Adrenal gland (tissue), 12 donors: ENCODE data around the gene KRT5. TPM values are rescaled to one million over a fixed set of nuclear protein-coding genes. Genes with fewer than 3 reads are reported as not detected.

Experiments used
- DNase-seq, 7 donors: peaks; one replicate each; pipeline ENCODE4 v3.0.0-alpha.2; 2019 to 2020
- H3K27ac ChIP-seq, 5 donors: fragments of 200-600 bp; sonication (generic) in 4 of 5; 1 replicate in 3 of 5; 2 replicates in 2 of 5; pipeline versions ENCODE4 v1.5.1 to v1.8.0; 2016 to 2020; ENCODE audit warnings: mild to moderate bottlenecking in 1 of 5
- H3K27me3 ChIP-seq: fragments of 200-600 bp; 2 replicates; pipeline ENCODE4 v1.8.0; 2021
- H3K36me3 ChIP-seq, 2 donors: fragments of 200-600 bp; replicated peaks in 1 of 2; 1 replicate in 1 of 2; 2 replicates in 1 of 2; pipeline versions ENCODE4 v1.5.1 to v1.8.0; 2018 to 2022
- H3K4me1 ChIP-seq, 2 donors: fragments of 200-600 bp; replicated peaks in 1 of 2; 1 replicate in 1 of 2; 2 replicates in 1 of 2; pipeline versions ENCODE4 v1.5.1 to v1.8.0; 2018 to 2021
- H3K4me3 ChIP-seq, 4 donors: fragments of 200-600 bp; sonication (generic) in 3 of 4; one replicate each; pipeline ENCODE4 v1.5.1; 2016 to 2018
- H3K9me3 ChIP-seq, 3 donors: fragments of 200-600 bp; sonication (generic) in 1 of 3; replicated peaks in 1 of 3; 1 replicate in 2 of 3; 2 replicates in 1 of 3; pipeline versions ENCODE4 v1.5.1 to v1.8.0; 2016 to 2021
- POLR2A ChIP-seq, 2 donors: fragments of 450-650 bp; IDR thresholded peaks; one replicate each; pipeline ENCODE4 v1.6.1; 2017; ENCODE audit warnings: antibody characterized with exemption in 2 of 2, mild to moderate bottlenecking in 2 of 2, moderate library complexity in 1 of 2
- WGBS, 4 donors: extraction: QIAGEN DNeasy Blood & Tissue Kit in 2 of 4; methylation state at CpG; one replicate each; pipeline versions ENCODE4 v1.1.5 to v1.1.7; 2013 to 2017; 5-methylcytosine and 5-hydroxymethylcytosine counted together
- intact Hi-C, 2 donors: fragments of 100-400 bp; cut with DNase I; formaldehyde crosslinking; loops; one replicate each; pipeline versions ENCODE4 v1.14.1 to v1.15.0; 2022 to 2023
- polyA plus RNA-seq, 3 donors: library from polyadenylated mRNA; stranded (reverse); fragments of 200-250 nt in 2 of 3; fragments of 350-450 nt in 1 of 3; fragmentation: Illumina TruSeq in 1 of 3; extraction: RNeasy Lipid Tissue Mini Kit (QIAGEN cat#74804) in 1 of 3; gene quantifications; one replicate each; pipeline ENCODE4 v1.2.3, GENCODE V29; 2013 to 2014
- total RNA-seq, 9 donors: library from RNA; depleted of rRNA in 4 of 9; stranded (reverse); fragments of >200 nt in 4 of 9; fragments of 120-200 nt in 1 of 9; fragmentation: NEBNext Ultra II Directional in 1 of 9; extraction: Animal tissue kit (Norgen Biotek cat#: 25700) in 1 of 9; gene quantifications; one replicate each; pipeline versions ENCODE4 v1.1.0 to v1.2.4, GENCODE V29; 2013 to 2023
- TF ChIP-seq, protein P1 (sequence below), 6 experiments: fragments of 450-650 bp in 4 of 6; fragments of 200-600 bp in 2 of 6; sonication (generic) in 1 of 6; IDR thresholded peaks; 1 replicate in 5 of 6; 2 replicates in 1 of 6; pipeline versions ENCODE4 v1.5.1 to v1.8.0; 2016 to 2021; ENCODE audit warnings: antibody characterized with exemption in 6 of 6, mild to moderate bottlenecking in 2 of 6, moderate library complexity in 1 of 6
- donor health status: healthy with polysubstance abuse.
- donor health status: Bipolar disorder and iron deficiency.
- donor health status: DM: yes; HTN: yes; CAD: no.
- donor health status: DM: no; HTN: no; CAD: no.
- donor health status: DM: no; HTN: no; CAD: no.
- donor health status: DM: yes; HTN: yes; CAD: no.

KRT5 gene
- total and polyA plus RNA-seq, 12 donors, result 0.11 to 4.2 (median 0.58) TPM; not detected in 6

DNA sequence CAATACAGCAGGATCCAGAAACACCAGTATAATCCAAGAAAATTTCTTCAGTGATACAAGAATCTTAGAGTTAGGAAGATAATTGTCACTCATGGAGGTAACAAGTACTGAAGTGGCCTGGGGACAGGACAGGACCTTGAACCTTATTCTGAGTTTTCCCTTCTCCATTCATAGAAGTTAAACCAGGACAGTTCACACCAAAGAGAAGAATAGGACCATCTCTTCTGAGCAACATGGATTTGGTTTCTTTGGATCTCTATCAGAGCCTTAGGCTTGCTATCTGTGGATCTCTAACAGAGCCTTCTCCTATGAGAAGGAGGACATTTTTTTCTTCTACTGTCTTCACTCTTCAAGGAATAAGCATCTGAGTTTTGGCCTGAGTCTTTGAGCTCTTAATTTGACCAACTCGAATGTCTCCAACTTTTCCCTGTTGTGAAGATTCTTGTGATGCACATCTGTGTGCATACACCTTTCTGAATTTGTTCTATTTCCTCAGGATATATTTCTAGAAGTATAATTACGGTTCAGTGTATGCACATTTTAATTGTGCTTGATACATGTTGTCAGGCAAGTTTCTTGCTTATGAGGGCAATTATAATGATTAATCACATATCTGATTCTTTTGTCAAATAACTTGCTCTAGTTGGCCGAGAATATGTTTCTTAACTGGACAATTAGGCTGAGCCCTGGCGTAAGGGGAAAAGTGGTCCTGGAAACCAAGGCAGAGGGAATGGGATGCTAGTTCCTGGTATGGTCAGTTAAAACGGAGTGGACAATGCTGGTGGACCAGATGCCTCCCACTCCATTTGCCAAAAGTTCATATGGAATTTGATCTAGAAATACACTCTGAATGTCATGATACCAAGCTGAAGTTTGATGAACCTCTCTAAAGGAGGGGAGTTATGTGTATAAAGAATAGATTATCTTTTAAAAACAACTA, 33.8 kb downstream of the KRT5 start:
- no peak for DNase-seq
- no peak overlapping the region for H3K27ac ChIP-seq
- no peak overlapping the region for H3K4me3 ChIP-seq
- no peaks in the 10 kb centered on the region for H3K36me3 ChIP-seq
- H3K4me1 ChIP-seq, result no peaks in the 10 kb centered on the region
- H3K9me3 ChIP-seq, result no peaks in the 10 kb centered on the region
- no peak for TF ChIP-seq POLR2A (IDR thresholded peaks at IDR 0.05)
- TF ChIP-seq, protein P1, sequence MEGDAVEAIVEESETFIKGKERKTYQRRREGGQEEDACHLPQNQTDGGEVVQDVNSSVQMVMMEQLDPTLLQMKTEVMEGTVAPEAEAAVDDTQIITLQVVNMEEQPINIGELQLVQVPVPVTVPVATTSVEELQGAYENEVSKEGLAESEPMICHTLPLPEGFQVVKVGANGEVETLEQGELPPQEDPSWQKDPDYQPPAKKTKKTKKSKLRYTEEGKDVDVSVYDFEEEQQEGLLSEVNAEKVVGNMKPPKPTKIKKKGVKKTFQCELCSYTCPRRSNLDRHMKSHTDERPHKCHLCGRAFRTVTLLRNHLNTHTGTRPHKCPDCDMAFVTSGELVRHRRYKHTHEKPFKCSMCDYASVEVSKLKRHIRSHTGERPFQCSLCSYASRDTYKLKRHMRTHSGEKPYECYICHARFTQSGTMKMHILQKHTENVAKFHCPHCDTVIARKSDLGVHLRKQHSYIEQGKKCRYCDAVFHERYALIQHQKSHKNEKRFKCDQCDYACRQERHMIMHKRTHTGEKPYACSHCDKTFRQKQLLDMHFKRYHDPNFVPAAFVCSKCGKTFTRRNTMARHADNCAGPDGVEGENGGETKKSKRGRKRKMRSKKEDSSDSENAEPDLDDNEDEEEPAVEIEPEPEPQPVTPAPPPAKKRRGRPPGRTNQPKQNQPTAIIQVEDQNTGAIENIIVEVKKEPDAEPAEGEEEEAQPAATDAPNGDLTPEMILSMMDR (IDR thresholded peaks at IDR 0.05), result no peak
- intact Hi-C loops, result no loop called here
- no peaks in the 10 kb centered on the region for H3K27me3 ChIP-seq
- 65 to 80% (median 79%) methylated on average over 5 of the region's 5 CpGs for WGBS, 4 donors

DNA sequence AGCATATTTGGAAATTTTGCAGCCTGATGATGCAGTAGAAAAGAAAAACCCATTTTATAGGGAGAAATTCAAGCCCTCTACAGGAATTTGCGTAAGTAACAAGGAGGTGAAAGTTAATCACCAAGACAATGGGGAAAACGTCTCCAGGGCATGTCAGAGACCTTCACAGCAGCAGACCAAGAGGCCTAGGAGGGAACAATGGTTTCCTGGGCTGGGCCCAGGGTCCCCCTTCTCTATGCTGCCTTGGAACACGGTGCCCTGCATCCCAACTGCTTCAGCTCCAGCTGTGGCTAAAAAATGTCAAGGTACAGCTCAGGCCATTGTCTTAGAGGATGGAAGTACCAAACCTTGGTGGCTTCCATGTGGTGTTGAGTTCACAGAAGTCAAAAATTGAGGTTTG, 40.1 kb downstream of the KRT5 start:
- intact Hi-C loops, result no loop called here
- Histone ChIP-seq H3K36me3 (no peaks in the 10 kb centered on the region), H3K4me1 (no peaks in the 10 kb centered on the region), H3K27ac (no peak overlapping the region), H3K4me3 (no peak overlapping the region), H3K9me3 (no peaks in the 10 kb centered on the region), H3K27me3 (no peaks in the 10 kb centered on the region)
- 52 to 55% (median 54%) methylated on average over 3 of the region's 3 CpGs for WGBS, 4 donors
- DNase-seq, result no peak
- TF ChIP-seq, protein P1 (IDR thresholded peaks at IDR 0.05), result no peak
- TF ChIP-seq POLR2A (IDR thresholded peaks at IDR 0.05), result no peak

DNA sequence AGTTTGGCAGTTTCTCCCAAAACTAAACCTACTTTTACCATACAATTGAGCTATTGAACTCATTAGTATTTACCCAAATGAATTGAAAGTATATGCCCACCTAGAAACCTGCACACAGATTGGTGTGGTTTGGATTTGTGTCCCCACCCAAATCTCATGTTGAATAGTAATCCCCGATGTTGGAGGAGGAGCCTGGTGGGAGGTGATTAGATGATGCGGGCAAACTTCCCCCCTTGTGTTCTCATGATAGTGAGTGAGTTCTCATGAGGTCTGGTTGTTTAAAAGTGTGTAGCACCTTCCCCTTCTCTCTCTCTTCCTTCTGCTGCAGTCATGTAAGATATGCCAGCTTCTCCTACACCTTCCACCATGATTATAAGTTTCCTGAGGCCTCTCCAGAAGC, 42.5 kb downstream of the KRT5 start:
- no peaks in the 10 kb centered on the region for H3K4me1 ChIP-seq
- H3K27me3 ChIP-seq, result no peaks in the 10 kb centered on the region
- H3K9me3 ChIP-seq, result no peaks in the 10 kb centered on the region
- H3K27ac ChIP-seq, result no peak overlapping the region
- no peak overlapping the region for H3K4me3 ChIP-seq
- intact Hi-C loops, result no loop called here
- TF ChIP-seq POLR2A (IDR thresholded peaks at IDR 0.05), result no peak
- TF ChIP-seq, protein P1 (IDR thresholded peaks at IDR 0.05), result no peak
- DNase-seq, result no peak
- WGBS, 4 donors, result 46 to 90% (median 69%) methylated on average over 2 of the region's 2 CpGs
- no peaks in the 10 kb centered on the region for H3K36me3 ChIP-seq

DNA sequence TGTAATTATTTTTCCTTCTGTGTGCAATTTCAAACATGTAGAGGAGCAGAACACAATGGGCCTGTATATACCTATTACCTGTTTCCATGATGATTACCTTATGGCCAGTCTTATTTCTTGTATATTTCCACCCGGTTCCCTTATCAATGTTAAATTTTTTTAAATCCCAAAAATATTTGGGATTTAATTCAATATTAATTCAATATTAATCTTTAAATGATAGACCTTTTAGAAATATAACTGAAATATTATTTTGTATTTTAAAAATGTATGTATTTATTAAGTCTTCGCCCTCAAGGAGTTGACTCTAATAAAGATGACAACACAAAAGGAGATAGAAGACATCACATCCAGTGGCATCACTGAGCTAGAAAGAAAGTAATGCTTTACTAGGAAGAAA, 46.0 kb downstream of the KRT5 start:
- Histone ChIP-seq H3K36me3 (no peaks in the 10 kb centered on the region), H3K4me3 (no peak overlapping the region), H3K27me3 (no peaks in the 10 kb centered on the region), H3K27ac (no peak overlapping the region), H3K9me3 (no peaks in the 10 kb centered on the region), H3K4me1 (no peaks in the 10 kb centered on the region)
- intact Hi-C loops, result no loop called here
- 89 to 93% (median 91%) methylated on average over 2 of the region's 2 CpGs for WGBS, 4 donors
- no peak for TF ChIP-seq POLR2A (IDR thresholded peaks at IDR 0.05)
- TF ChIP-seq, protein P1 (IDR thresholded peaks at IDR 0.05), result no peak
- no peak for DNase-seq
